Keratinocyte (primary cell): Measurements from ENCODE around the gene WFS1. TPM values are rescaled to one million over a fixed set of nuclear protein-coding genes. Genes with fewer than 3 reads are reported as not detected.

Experiments used
- DNase-seq: peaks from one replicate; pipeline ENCODE4 v3.0.0-alpha.2; 2011; ENCODE audit warnings: low read depth, missing footprints, low spot score
- FAIRE-seq: peaks from 2 replicates; lab custom pipeline; 2011; peaks lifted over from hg19 to GRCh38; lab: Jason Lieb, UNC
- H2AFZ ChIP-seq: 2 replicates; pipeline ENCODE4 v1.6.0; 2012; ENCODE audit warnings: low read length, control low read depth, inconsistent platforms; ENCODE audit not compliant: control insufficient read depth
- H3K27ac ChIP-seq: 2 replicates; pipeline ENCODE4 v1.5.1; 2011; ENCODE audit warnings: low read length; ENCODE audit not compliant: control insufficient read depth, insufficient read depth
- H3K27me3 ChIP-seq: 3 replicates; pipeline ENCODE4 v1.6.0; 2011; ENCODE audit warnings: low read length; ENCODE audit not compliant: control insufficient read depth, insufficient read depth; ENCODE audit errors: extremely low read depth
- H3K36me3 ChIP-seq, 2 experiments: 2 replicates in 1 of 2; 3 replicates in 1 of 2; pipeline ENCODE4 v1.5.1; 2011; ENCODE audit warnings: low read length in 2 of 2, mild to moderate bottlenecking in 1 of 2; ENCODE audit not compliant: control insufficient read depth in 2 of 2, insufficient read depth in 2 of 2; ENCODE audit errors: extremely low read depth in 1 of 2
- H3K4me1 ChIP-seq: 3 replicates; pipeline ENCODE4 v1.5.1; 2011; ENCODE audit warnings: low read length; ENCODE audit not compliant: control insufficient read depth, insufficient read depth; ENCODE audit errors: extremely low read depth
- H3K4me2 ChIP-seq: 3 replicates; pipeline ENCODE4 v1.6.0; 2011; ENCODE audit warnings: low read depth, low read length; ENCODE audit not compliant: control insufficient read depth, insufficient read depth; ENCODE audit errors: extremely low read depth
- H3K4me3 ChIP-seq, 3 experiments: fragments of 200-600 bp in 1 of 3; sonication (generic) in 1 of 3; 2 replicates in 2 of 3; 3 replicates in 1 of 3; pipeline ENCODE4 v1.5.1; 2011 to 2016; ENCODE audit warnings: low read length in 3 of 3, mild to moderate bottlenecking in 3 of 3, control low read depth in 2 of 3, inconsistent platforms in 1 of 3, low read depth in 1 of 3, mixed read lengths in 1 of 3, mixed run types in 1 of 3, moderate library complexity in 1 of 3; ENCODE audit not compliant: control insufficient read depth in 2 of 3, insufficient read depth in 2 of 3; ENCODE audit errors: extremely low read depth in 1 of 3
- H3K79me2 ChIP-seq: 2 replicates; pipeline ENCODE4 v1.6.0; 2012; ENCODE audit warnings: low read length; ENCODE audit not compliant: control insufficient read depth, insufficient read depth
- H3K9ac ChIP-seq: 3 replicates; pipeline ENCODE4 v1.6.0; 2011; ENCODE audit warnings: low read length; ENCODE audit not compliant: control insufficient read depth, insufficient read depth; ENCODE audit errors: extremely low read depth
- H3K9me1 ChIP-seq: 3 replicates; pipeline ENCODE4 v1.6.0; 2011; ENCODE audit warnings: low read length; ENCODE audit not compliant: control insufficient read depth, insufficient read depth; ENCODE audit errors: extremely low read depth
- H3K9me3 ChIP-seq: 2 replicates; pipeline ENCODE4 v1.5.1; 2012; ENCODE audit warnings: low read depth, low read length; ENCODE audit not compliant: control insufficient read depth
- H4K20me1 ChIP-seq: 3 replicates; pipeline ENCODE4 v1.6.0; 2011; ENCODE audit warnings: low read length; ENCODE audit not compliant: control insufficient read depth, insufficient read depth; ENCODE audit errors: extremely low read depth
- CTCF ChIP-seq, 3 experiments: IDR thresholded peaks in 1 of 3; conservative IDR thresholded peaks in 1 of 3; optimal IDR thresholded peaks in 1 of 3; 2 replicates in 2 of 3; 3 replicates in 1 of 3; pipeline versions ENCODE3 to v1.5.1; 2011; ENCODE audit warnings: low read length in 3 of 3, mild to moderate bottlenecking in 3 of 3, moderate library complexity in 2 of 3, control low read depth in 1 of 3, inconsistent platforms in 1 of 3; ENCODE audit not compliant: insufficient read depth in 2 of 3; ENCODE audit errors: extremely low read depth in 1 of 3
- EZH2 ChIP-seq: IDR thresholded peaks from one replicate; pipeline ENCODE4 v1.6.1; 2012; ENCODE audit warnings: inconsistent platforms, mild to moderate bottlenecking, low read length, moderate library complexity
- dilution Hi-C: fragments of 300-500 bp; cut with MboI; formaldehyde crosslinking; loops from one replicate; pipeline ENCODE4 v1.7.0; 2020; ENCODE audit warnings: low sequenced_read_pairs; ENCODE audit not compliant: extremely low pct_ligation_motif_present
- polyA plus RNA-seq, 5 experiments: library from polyadenylated mRNA; depleted of rRNA in 3 of 5; stranded (reverse) in 3 of 5; stranded (forward) in 1 of 5; unstranded in 1 of 5; fragments of >200 nt; gene quantifications; 1 replicate in 1 of 5; 2 replicates in 3 of 5; 3 replicates in 1 of 5; pipeline versions ENCODE4 v1.2.1 to v1.2.3, GENCODE V29; 2011 to 2012; ENCODE audit warnings: missing spikeins in 2 of 5, low read depth in 1 of 5, low replicate concordance in 1 of 5

The WFS1 gene
- polyA plus RNA-seq, 1 donor (not counting 4 experiments of a cell fraction or from before 2014, with no cell fraction given): 7.0 TPM

GRCh38 chr4:6226506-6226905 is 43.1 kb upstream of the WFS1 start:
- Histone ChIP-seq H3K4me1 (no peaks in the 10 kb centered on the region), H3K79me2 (no peaks in the 10 kb centered on the region), H3K27me3 (peaks cover 14% of the 10 kb centered on the region), H4K20me1 (no peaks in the 10 kb centered on the region), H3K9ac (no peak overlapping the region), H3K4me3 (no peak overlapping the region), H3K36me3 (no peaks in the 10 kb centered on the region), H2AFZ (no peak overlapping the region), H3K9me1 (no peaks in the 10 kb centered on the region), H3K4me2 (no peak overlapping the region), H3K9me3 (no peaks in the 10 kb centered on the region), H3K27ac (no peak overlapping the region)
- DNase-seq (no peak), FAIRE-seq (no peak)
- dilution Hi-C loops: no loop called here
- TF ChIP-seq EZH2: no peak
- no peak for TF ChIP-seq CTCF (optimal IDR thresholded peaks at IDR 0.05 in 1 of 3, IDR thresholded peaks at IDR 0.05 in 1 of 3, conservative IDR thresholded peaks at IDR 0.05 in 1 of 3; ENCODE audit: extremely low read depth in 1 of 3, insufficient read depth in 2 of 3, low read length in 3 of 3)

GRCh38 chr4:6227412-6228157 is 42.1 kb upstream of the WFS1 start:
- H3K27ac ChIP-seq: no peak overlapping the region
- no peaks in the 10 kb centered on the region for H3K36me3 ChIP-seq
- H4K20me1 ChIP-seq: no peaks in the 10 kb centered on the region
- H3K4me1 ChIP-seq: no peaks in the 10 kb centered on the region
- TF ChIP-seq CTCF (optimal IDR thresholded peaks at IDR 0.05 in 1 of 3, IDR thresholded peaks at IDR 0.05 in 1 of 3, conservative IDR thresholded peaks at IDR 0.05 in 1 of 3; ENCODE audit: extremely low read depth in 1 of 3, insufficient read depth in 2 of 3, low read length in 3 of 3) (no peak), EZH2 (no peak)
- dilution Hi-C loops: no loop called here
- H3K9ac ChIP-seq: no peak overlapping the region
- H3K27me3 ChIP-seq: peaks cover 4% of the 10 kb centered on the region
- no peak overlapping the region for H3K4me2 ChIP-seq
- no peak for FAIRE-seq
- H3K9me3 ChIP-seq: no peaks in the 10 kb centered on the region
- H2AFZ ChIP-seq: no peak overlapping the region
- DNase-seq: no peak
- no peaks in the 10 kb centered on the region for H3K79me2 ChIP-seq
- H3K9me1 ChIP-seq: no peaks in the 10 kb centered on the region
- H3K4me3 ChIP-seq: no peak overlapping the region
